Fibroblast of the aortic adventitia (primary cell): Measurements from ENCODE around the gene NUDT14. TPM values are rescaled to one million over a fixed set of nuclear protein-coding genes. Genes with fewer than 3 reads are reported as not detected.

Experiments used
- DNase-seq: peaks from one replicate; pipeline ENCODE4 v3.0.0-alpha.2; 2010; ENCODE audit warnings: low read depth
- H3K4me3 ChIP-seq: 2 replicates; pipeline ENCODE4 v1.5.1; 2011; ENCODE audit warnings: low read depth, mild to moderate bottlenecking, control low read depth, low read length, moderate library complexity
- CTCF ChIP-seq: IDR thresholded peaks from 2 replicates; pipeline ENCODE4 v1.5.1; 2011; ENCODE audit warnings: mild to moderate bottlenecking, low read length, control low read depth, inconsistent platforms; ENCODE audit not compliant: insufficient read depth
- total RNA-seq: library from RNA; depleted of rRNA; stranded (reverse); fragments of >200 nt; gene quantifications from 2 replicates; pipeline ENCODE4 v1.2.3, GENCODE V29; 2012; ENCODE audit warnings: low replicate concordance

The NUDT14 gene
- total RNA-seq, 1 donor: 11.7 TPM

DNA sequence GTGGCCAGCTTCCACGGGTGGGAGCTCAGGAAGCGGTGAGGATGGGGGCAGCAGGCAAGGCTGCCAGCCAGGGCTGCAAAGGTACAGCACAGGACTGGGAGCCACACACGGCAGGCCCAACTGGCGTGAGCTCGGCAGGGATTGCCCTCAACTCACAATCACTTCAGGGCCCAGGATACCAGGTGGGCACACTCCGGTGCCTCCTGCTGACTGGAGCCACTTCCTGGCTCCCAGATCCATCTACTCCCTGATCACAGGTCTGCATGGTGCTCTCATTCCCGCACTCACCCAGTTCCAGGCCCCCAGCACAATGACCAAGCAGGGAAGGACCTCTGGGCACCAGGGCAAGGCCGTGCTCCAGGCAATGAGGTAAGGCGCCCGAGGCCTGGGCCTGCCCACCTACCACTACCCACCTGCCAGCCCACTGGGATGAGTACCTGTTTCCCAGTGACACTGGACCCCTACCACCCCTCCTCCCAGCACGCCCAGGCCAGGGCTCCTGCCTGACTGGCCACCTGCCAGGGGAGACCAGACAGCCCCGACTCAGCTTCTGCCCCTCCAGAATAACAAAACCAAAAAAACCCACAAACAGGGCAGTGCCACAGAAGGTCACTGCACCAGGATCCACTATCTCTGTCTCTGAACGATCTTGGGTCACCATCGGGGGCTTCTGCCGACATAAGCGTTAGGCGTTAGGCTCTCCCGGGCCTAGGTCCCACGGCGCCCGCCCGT lies 14.4 kb downstream of the NUDT14 start:
- no peak for DNase-seq
- no peak for TF ChIP-seq CTCF
- H3K4me3 ChIP-seq: no peak overlapping the region

DNA sequence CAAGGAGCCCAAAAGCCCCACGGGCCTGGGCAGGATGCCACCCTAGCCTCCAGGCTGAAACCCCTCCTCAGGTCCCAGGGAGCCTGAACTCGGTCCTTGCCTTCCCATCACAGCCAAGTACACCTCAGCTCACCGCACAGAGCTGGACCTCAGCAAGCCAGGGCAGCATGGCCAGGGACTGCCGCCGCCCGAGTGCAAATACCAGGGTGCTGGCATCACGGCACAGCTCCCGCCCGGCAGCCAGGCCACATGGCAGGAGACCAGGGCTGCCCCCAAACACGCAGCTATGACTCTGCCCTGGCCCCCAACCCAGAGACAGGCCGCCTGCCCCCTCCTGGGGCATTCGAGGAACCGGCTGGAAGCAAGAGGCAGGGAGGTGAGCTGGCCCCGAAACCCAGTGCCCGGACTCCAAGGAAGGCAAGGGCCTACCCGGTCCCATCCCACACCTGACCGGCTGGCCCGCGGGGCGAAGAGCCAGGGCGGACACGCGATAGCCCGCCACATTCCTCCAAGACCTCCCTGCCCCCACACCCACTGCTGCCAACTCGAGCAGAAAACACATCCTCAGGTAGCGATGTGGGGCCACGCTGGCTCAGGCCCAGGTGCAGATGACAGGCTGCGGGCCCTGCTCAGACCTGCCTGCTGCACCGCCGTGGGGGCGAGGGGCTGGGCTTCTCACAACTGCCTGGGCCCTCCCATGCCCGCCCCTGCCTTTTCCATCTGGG lies 15.2 kb downstream of the NUDT14 start:
- no peak overlapping the region for H3K4me3 ChIP-seq
- TF ChIP-seq CTCF: no peak
- no peak for DNase-seq

GRCh38 chr14:105165134-105165704 lies 15.9 kb downstream of the NUDT14 start:
- H3K4me3 ChIP-seq: no peak overlapping the region
- no peak for TF ChIP-seq CTCF
- DNase-seq: no peak

- TF ChIP-seq CTCF: no peak
- no peak for DNase-seq
- H3K4me3 ChIP-seq: no peak overlapping the region
Observed at GRCh38 chr14:105163040-105163742, 17.9 kb downstream of the NUDT14 start.

DNA sequence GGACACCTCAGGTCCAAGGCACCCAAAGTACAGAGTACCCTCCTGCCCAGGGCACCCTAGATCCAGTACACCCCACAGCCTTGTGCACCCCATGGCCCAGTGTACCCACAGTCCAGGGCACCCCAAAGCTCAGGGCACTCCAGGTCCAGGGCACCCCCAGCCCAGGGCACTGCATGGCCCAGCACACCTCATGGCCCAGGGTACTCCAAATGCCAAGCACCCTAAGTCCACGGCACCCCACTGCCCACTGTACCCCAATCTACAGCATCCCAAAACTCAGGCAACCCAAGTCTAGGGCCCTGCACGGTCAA lies 18.5 kb downstream of the NUDT14 start:
- TF ChIP-seq CTCF: no peak
- H3K4me3 ChIP-seq: no peak overlapping the region
- no peak for DNase-seq

GRCh38 chr14:105161964-105162668 lies 19.0 kb downstream of the NUDT14 start:
- no peak for DNase-seq
- no peak overlapping the region for H3K4me3 ChIP-seq
- no peak for TF ChIP-seq CTCF
